Loucy (cell line): ENCODE results near the gene CROCC2.

ENCODE experiments used
- EZH2phosphoT487 ChIP-seq: fragments of 200-600 bp; IDR thresholded peaks from 2 replicates; pipeline ENCODE4 v1.6.1; 2018; ENCODE audit warnings: antibody characterized with exemption, mild to moderate bottlenecking, moderate library complexity, borderline replicate concordance
- TF ChIP-seq, protein P1 (sequence below): fragments of 200-600 bp; sonication (generic); conservative IDR thresholded peaks from 2 replicates; pipeline ENCODE4 v1.5.1; 2014; ENCODE audit warnings: mild to moderate bottlenecking, antibody characterized with exemption, low read length

DNA sequence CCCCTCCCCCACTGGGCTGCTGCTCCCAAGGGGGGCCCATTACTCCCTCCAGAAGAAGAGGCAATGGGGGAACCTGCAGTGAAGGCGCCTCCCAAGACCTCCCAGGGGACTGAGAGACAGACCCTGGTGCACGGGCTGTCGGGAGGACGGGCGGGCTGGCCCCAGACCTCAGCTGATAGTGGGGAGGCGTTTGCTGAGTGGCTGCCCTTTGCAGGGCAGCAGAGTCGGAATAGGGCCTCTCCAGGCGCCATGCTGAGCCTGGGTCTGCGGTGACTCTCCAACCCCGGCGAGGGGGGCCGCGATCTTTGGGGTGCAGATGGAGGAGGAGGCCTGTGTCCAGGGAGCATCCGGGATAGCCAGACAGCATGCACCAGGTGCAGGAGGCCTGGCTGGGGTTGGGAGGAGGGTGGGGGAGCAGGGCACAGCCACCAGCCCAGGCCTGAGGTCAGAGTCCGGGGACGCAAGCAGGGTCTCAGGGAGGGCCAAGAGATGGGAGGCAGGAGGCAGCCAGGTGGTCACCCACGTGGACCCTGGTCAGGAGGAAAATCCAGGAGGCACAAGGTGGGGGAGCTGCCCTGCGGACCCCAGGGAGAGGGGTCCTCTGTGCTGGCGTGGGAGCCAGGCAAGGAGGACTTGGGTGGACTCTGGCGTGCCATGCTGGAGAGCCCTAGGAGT lies 11.0 kb downstream of the CROCC2 start:
- TF ChIP-seq, protein P1, sequence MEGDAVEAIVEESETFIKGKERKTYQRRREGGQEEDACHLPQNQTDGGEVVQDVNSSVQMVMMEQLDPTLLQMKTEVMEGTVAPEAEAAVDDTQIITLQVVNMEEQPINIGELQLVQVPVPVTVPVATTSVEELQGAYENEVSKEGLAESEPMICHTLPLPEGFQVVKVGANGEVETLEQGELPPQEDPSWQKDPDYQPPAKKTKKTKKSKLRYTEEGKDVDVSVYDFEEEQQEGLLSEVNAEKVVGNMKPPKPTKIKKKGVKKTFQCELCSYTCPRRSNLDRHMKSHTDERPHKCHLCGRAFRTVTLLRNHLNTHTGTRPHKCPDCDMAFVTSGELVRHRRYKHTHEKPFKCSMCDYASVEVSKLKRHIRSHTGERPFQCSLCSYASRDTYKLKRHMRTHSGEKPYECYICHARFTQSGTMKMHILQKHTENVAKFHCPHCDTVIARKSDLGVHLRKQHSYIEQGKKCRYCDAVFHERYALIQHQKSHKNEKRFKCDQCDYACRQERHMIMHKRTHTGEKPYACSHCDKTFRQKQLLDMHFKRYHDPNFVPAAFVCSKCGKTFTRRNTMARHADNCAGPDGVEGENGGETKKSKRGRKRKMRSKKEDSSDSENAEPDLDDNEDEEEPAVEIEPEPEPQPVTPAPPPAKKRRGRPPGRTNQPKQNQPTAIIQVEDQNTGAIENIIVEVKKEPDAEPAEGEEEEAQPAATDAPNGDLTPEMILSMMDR: no peak
- TF ChIP-seq EZH2phosphoT487: no peak
